ENCODE data around the gene NAXD.

- TF ChIP-seq CTCF (IDR thresholded peaks at IDR 0.05) = no peak
- no peak for TF ChIP-seq POLR2A (IDR thresholded peaks at IDR 0.05)
These were observed 24.6 kb downstream of the NAXD start for GRCh38 chr13:110639935-110640334.
